A172 (cell line): ENCODE data around the gene SLC31A2. TPM values are rescaled to one million over a fixed set of nuclear protein-coding genes. Genes with fewer than 3 reads are reported as not detected.

Source experiments
- DNase-seq: peaks from one replicate; pipeline ENCODE4 v3.0.0-alpha.2; 2015; ENCODE audit warnings: low spot score
- total RNA-seq: library from RNA; depleted of rRNA; stranded (reverse); fragments of >200 nt; shearing (Covaris generic); gene quantifications from 2 replicates; pipeline ENCODE4 v1.2.3, GENCODE V29; 2014

SLC31A2 gene
- total RNA-seq, 1 experiment from 2014 or later = 10.2 TPM

DNA sequence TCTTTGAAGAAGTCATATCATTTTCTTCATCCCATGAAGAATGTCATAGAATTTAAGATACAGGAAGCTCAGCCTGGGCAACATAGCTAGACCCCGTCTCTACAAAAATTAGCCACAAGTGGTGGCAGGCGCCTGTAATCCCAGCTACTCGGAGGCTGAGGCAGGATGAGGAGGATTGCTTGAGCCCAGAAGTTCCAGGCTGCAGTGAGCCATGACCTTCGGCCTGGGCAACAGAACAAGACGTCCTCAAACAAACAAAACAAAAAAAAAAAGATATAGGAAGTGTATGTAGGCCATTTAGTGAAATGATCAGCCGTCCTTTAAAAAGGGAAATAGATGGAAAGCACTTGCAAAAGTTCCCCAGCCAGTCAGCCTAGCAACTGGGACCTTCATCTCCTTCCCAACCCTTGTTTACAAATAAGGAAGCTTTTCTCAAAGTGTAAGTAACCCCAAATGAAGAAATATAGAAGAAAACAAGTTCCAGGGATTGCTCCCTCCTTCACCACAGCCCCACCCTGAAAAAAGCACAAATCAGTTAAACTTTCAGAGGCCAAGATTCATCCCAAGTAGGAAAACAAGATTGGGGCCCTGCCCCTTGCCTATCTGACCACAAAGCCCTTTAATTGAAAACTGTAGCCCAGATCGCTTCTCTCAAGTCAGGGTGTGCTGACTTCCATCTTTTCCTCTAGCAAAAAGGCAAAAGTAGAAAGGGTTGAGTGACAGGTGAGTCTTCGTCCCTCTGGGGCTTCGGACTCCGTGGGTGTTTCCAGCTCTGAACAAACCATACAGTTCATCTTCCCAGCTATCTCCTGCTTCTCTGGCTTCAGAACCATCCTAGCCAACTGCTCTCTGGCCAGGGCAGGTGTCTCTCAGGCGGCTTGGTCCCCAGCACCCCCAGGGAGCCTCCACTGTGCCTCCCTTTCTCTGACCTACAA lies 1.2 kb downstream of the SLC31A2 start:
- no peak for DNase-seq

DNA sequence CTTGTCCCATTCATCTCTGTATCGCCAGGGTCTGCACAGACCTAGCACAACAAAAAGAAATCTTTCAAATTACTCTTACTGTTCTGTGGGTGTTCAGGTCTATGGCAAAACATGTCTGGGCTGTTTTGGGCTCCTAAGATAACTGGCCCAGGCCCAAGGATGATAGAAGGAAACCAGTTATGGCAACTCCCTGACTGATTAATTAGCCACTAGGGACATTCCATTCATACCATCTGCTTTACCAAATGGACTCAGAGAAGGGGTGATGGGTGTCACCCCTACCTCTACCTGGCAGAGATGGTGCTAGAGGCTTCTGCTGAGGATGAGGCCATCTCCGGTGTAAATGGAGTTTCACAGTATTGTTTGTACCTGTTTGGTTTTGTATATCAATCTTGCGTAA lies 1.9 kb downstream of the SLC31A2 start:
- peak; percentile 27 for DNase-seq

DNA sequence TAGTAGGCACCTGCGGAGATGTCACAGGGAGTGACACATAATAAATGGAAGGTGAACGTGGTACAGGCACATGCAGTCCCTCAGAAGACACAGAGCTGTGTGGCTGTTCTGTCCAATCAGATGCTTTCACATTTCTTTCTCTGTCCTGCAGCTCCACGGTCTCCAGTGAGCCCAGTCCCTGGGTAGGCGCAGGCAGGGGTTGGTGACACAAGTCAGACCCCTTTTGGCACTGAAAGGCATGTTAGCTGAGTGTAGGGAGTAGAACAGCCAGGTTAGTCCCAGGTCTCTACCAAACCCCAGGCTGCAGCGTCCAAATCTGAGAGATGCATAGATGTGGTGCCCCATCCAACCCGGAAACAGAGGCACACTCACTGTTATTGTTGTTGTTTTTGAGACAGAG lies 2.8 kb downstream of the SLC31A2 start:
- no peak for DNase-seq

DNA sequence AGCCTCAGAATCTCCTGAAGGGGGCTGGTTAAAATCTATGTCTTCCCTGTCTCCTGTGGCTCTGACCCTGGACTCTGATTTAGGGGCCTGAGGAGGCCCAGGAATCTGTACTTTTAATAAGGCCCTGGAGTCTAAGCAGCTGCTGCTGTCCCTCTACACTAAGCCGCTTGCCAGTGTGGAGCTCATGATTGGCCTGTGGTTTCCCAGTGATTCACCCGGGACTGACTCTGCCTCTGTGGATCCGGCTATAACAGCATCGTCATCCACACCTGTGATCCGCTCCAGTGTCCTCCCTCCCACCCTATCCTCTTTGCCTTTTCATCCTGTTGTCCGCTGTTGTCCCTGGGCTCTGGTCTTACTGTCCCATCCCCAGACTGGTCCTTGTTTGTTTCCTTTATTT lies 3.7 kb downstream of the SLC31A2 start:
- DNase-seq = peak; percentile 82

DNA sequence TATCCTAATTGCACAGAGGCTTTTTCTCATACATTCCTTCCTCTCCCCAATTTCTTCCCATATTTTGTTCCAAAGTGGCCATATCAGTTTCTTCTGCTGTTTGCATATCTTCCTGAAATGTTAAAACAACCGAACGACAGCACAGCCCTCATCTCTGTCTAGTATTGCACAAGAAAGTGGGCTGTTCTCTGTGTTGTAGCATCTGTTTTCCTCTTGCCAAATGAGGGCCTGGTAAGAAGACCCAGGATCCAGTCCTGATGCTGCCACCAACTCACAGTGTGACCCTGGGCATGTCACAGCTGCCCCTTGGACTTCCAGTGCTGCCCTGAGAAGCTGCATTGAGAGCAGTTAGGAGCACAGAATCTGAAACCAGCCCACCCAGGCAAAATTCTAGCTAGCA lies 4.1 kb downstream of the SLC31A2 start:
- no peak for DNase-seq

DNA sequence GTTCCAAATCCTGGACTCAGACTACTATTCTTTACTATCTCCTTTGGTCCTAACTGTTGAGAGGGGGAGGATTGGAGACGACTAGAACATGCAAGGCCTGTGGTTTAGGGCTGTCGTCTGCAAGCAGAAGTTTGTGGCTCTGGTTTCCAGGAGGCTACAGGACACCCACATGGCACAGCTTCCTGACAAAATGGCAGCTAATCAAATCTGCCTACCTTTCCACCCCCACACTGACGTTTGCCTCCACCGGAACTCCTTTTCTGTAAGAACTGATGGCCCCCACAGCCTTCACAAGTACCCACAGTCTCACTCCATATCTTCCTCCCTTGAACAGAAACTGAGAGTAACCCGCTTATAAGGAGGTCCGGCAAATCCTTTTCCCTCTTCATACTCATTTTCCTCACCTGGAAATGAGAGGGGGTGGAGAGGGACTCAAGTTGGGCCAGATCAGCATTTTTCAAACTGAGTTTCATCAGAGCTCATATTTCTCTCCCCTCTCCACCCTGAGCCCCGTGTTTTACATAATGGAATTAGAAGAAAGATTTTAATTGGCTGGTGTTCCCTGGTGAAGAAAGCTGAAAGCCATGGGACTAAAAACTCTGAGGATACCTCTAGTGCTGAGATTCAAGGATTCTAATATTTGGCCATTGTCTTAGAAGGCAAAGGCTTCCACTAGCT lies 5.2 kb downstream of the SLC31A2 start:
- no peak for DNase-seq

DNA sequence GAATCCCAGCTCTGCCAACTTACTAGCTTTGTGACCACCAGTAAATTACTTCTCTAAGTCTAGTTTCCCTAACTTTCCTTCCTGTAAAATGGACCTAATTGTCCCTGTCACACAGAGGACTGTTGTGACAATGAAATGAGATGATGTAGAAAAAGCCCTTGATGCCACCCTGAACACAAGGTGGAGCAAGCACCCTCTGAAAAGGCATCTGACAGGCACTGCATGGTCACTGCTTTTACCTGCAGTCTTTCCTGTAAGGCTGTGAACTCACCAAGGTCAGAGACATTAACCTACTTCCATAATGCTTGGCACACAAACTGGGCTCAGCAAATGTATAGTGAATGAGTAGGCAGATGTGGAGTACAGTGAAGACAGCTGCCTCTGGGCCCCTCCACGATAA lies 6.1 kb downstream of the SLC31A2 start:
- no peak for DNase-seq

DNA sequence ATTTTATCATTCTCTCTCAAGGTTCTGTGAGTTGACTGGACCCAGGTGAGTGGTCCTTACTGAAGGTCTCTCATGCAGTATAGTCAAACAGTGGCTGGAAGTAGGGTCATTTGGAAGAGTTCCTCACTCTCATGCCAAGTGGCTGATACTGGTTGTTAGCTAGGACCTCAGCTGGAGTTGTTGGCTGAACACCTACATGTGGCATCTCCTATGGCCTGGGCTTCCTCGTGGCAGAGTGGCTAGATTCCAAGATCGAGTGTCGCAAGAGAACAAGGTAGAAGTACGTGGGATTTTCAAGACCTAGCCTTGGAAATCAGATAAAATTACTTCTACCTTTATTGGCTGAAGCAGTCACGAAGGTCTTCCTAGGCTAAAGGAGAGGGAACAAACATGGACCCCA lies 7.6 kb downstream of the SLC31A2 start:
- DNase-seq = no peak

DNA sequence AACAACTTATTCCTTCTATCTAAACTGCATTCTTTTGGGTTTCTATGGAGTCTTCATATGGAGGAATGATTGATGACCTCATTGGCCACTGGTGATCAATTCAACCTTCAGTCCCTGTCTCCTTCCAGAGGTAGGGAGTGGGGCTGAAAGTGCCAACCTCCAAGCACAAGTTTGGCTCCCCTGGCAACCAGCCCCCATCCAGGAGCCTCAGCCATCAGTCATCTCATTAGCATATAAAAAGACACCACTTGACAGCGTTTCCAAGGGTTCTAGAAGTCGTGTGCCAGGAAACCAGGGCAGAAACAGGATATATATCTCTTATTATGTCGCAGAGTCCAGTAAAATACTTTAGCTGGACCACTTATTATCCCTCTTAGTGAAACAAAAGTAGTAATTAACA lies 9.8 kb downstream of the SLC31A2 start:
- no peak for DNase-seq

DNA sequence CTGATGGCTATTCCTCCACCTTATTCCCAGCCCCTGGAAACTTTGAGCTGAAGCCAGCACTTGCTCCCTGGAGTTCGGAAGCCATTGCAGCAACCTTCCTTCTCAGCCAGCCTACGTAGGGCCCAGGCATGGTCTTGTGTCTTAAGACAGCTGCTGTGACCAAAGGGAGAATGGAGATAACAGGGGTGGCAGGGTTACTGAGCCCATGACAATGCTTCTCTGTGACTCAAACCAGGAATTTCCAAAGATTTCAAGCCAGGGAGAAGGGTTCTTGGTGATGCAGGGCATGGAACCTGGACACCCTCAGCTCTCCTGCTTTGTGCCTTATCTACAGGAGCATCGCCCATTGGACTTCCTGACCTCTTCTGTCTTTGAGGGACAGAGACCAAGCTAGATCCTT lies 12.2 kb downstream of the SLC31A2 start:
- no peak for DNase-seq

DNA sequence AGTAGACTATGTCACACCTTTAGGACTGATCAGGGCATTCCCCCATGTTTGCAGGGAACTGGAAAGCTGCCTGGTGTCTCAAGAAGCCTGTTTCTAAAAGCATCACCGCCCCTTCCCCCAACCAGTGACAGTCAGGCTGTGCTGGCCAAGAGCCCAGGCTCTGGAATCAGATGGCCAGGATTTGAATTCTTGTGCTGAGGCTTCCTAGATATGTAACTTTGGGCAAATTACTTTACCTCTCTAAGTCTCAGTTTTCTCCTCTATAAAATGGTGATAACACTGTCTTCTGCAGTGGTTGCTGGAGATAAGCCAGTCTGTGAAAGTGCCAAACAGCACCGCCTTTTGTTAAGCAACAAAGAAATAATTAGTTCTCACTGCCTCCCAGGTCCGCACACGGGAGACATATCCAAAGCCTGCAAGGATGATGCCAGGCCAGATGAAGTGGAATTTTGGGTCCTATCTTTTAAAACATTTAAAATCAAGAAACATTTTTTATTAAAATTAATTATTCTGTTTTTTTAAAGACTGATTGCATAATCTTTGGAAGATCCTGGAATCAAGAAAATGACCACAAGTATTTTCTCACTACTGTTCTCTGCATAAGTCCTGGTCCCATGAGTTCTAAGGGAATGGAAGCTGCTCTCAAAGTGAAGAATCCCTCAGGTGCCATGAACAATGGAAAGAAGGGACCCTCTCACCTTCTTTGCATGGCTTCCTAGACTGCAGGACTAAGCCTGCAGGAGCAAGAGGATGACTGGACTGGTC lies 13.9 kb downstream of the SLC31A2 start:
- DNase-seq = peak; percentile 23

DNA sequence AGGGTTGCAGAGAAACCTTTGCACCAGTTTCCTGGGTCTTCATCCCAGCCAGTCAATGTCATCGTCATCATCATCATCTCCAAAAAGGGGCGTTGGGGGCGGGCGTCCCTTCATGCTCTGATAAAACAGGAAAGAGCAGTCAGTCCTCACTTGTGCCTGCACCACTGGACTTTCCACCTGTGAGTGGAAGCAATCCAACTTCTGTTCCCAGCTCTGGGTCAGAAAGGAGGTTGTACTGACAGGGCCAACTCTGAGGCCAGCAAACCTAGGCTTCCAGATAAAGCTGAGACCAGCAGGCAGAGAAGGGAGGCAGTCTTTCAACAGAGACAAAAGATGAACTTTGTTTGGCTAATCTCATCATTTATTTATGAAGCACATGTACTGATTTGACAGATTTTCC lies 15.2 kb downstream of the SLC31A2 start:
- no peak for DNase-seq

DNA sequence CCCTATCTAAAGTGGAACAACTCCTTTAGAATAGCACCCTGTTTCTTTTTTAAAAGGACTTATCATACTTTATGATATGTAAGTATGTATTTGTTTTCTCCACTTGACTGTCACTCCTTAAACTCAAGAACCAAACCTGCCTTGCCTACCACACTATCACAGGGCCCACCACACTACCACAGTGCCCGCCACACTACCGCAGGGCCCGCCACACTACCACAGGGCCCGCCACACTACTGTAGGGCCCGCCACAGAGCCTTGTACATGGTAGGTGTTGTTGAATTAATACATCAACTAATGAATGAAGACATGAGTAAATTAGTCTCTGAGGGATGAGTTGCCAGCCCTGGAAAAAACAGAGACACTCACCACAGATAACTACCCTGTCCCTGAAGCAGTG lies 18.0 kb downstream of the SLC31A2 start:
- no peak for DNase-seq

DNA sequence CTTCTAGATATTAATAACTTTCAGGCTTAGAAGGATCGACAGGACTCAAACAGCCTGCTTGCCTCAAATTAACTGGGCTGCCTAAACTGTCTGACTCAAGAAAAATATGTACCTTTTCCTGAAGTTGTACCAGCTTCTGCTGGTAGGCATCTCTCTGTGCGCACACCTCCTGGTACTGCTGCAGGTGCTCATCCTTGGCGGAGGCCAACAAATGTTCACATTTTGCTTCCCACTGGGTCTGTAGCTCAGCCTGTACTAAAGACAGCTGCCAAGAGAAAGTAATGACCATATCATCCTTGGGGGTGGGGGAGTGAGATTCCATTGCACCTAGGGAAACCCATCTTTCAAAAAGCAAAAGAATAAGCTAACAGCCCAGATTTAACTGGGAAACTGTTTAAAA lies 22.5 kb downstream of the SLC31A2 start:
- no peak for DNase-seq

DNA sequence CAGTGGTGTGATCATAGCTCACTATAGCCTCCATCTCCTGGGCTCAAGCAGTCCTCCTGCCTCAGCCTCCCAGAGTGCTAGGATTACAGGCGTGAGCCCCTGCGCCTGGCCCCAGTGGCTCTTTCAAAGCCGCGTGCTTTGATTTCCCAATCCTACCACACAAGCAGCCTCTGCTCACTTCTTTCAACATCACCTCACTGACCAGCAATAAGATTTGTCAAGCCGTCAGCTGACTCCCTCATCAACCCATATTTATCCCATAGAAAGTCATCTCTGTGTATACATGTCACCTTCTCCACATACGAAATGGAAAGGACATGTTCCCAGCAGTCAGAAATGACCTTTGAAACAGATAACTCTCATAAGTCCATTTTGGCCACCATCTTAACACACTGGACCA lies 26.0 kb downstream of the SLC31A2 start:
- DNase-seq = no peak

DNA sequence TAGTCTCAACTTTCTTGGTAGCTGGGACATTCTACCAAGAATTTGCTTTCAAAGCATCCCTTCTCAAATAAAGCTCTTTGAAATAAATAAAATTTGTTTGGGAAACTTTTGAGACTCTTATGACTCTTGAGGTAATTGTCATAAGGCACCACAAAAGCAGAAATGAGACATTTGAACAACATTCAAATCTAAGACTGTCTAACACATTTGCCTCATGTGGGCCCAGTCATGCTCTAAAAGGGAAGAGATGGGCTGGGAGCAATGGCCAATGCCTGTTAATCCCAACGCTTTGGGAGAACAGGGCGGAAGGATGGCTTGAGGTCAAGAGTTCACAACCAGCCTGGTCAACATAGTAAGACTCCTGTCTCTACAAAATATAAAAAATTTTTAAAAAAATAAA lies 26.4 kb downstream of the SLC31A2 start:
- no peak for DNase-seq

DNA sequence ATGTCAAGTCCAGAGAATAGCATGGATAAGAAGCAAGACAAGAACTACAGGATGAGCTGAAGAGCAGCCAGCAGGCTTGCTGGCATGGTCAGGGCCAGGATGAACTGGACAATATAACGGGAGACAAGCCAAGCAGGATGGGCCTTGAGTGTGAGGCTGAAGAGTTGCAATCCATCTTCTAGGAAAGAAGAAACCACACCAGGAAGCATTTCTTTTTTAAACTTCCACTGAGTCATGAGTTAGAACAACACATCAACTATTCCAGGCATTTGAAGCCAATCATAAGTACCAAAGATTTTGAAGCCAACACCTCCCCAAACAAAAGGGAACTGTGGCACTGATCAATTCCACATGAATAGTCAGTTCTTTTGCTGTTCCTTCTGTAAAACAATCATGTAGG lies 27.3 kb downstream of the SLC31A2 start:
- DNase-seq = no peak

DNA sequence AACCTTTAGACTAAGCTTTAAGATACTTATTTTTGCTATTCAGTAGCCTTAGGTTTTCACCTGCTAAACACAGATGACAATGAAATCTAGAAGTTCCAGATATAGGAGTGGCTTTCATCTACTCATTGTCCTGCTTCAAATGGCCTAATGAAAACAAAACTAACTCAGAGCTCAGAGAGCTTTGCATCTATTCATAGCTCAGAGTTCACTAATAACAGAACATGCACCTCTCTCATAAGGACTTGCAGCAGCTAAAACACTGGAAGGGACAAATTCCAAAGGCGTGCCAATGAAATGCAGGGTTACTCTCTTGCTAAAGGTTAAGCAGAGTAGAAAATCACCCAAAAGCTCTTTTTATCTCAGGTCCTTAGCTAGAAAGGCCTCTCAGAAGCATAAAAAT lies 29.0 kb downstream of the SLC31A2 start:
- DNase-seq = no peak

DNA sequence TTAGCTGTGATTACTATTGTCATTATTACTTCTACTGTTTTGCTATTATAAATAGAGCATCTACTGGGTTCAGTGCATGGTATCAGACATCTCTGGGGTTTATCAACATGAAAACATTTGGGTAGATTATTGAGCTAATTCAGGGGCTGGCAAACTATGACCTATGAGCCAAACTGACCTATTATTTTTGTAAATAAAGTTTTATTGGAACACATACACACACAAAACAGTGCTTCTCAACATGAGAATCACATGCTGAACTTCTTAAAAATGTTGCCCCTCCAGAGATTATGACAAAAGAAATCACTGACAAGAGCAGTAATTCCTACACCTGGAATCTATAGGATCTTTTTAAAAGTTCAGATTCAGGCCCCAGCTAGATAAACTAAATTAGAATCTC lies 30.4 kb downstream of the SLC31A2 start:
- DNase-seq = no peak

DNA sequence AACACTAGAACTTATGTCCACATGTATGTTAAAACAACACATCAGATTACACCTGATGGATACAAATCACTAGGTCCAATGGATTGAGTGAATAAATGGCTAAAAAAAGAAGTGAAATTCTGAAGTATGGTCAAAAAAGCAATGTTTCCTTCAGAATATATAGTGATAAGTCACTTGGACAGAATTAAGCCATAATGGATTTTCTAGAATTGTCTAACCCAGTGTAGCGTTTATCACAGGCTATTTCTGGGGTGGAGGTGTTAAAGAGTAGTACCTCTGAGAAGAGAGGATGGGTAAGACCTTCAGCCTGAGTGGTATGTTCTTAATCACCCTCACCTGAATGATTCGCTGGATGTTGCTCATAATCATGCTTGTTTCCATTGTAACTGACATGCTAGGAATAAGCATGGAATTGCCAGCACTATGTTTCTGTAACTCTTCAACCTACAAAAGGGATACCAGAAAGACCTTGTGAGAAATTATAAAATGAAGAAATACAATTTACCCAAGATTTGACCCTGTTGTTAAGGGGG lies 33.2 kb downstream of the SLC31A2 start:
- DNase-seq = no peak

DNA sequence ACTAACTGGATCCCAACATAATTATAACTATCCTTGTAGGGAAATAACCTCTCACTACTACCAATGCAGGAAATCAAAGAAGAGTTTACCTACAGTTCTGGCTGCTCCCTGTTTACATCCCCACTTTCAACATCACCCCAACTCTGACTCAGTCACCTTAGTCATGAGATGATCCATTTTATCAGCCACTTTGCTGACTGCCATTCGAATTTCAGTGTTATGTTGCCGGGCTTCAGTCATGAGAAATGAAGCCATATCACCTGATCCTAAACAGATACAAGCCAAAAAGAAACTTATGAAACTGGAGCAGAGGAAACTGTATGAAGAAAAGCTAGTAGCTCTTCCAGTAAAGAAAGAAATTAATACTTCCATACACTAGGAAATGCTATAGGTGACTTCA lies 33.7 kb downstream of the SLC31A2 start:
- no peak for DNase-seq

DNA sequence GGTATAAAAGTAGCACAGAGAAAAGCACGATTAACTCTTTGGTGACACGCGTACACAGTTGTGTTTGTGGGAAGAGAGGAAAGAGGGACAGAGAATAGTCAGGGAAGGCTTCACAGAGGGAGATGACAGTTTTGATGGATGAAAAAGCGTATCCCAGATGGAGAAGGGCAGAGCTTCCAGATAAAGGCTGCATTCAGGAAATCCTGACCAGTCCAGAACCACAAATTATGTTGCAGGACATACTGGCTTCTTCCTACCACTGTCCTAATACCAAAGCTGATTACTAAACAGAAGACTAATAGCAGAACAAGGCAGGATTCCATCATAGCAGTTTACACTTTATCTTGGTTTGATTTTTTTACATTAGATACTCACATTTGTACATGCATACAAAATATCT lies 34.5 kb downstream of the SLC31A2 start:
- no peak for DNase-seq
